Right forelimb (tissue), 1 donor: ENCODE measurements around the gene ANKRD23.
"Not testable (repeated sequence)": the region's sequence is repeated elsewhere in the genome, so short reads cannot be mapped to it uniquely, and the experiment has no call there.

Source experiments
- DNase-seq: peaks from one replicate; pipeline ENCODE4 v3.0.0-alpha.2; 2018

ANKRD23 gene

GRCh38 chr2:96876269-96877041 lies 32.6 kb upstream of the ANKRD23 start:
- no peak for DNase-seq

GRCh38 chr2:96875498-96876268 lies 31.9 kb upstream of the ANKRD23 start:
- no peak for DNase-seq

GRCh38 chr2:96874198-96874831 lies 30.5 kb upstream of the ANKRD23 start:
- DNase-seq, result no peak

GRCh38 chr2:96873651-96874096 lies 29.9 kb upstream of the ANKRD23 start:
- no peak for DNase-seq

GRCh38 chr2:96872591-96873349 lies 28.9 kb upstream of the ANKRD23 start:
- no peak for DNase-seq

GRCh38 chr2:96870626-96871255 lies 26.9 kb upstream of the ANKRD23 start:
- no peak for DNase-seq

- peak; percentile 86 for DNase-seq
Observed at GRCh38 chr2:96869822-96870625, 26.2 kb upstream of the ANKRD23 start, which contains the start of gene SEMA4C. TSS of gene SEMA4C (minus strand) at chr2:96870080. CDS start at chr2:96867886, 2,194 bp downstream.

GRCh38 chr2:96869281-96869821 lies 25.5 kb upstream of the ANKRD23 start:
- peak; percentile 96 for DNase-seq

GRCh38 chr2:96868555-96869280 lies 24.9 kb upstream of the ANKRD23 start:
- DNase-seq, result peak; percentile 93

GRCh38 chr2:96867756-96868554 lies 24.1 kb upstream of the ANKRD23 start:
- DNase-seq, result peak; percentile 60

- no peak for DNase-seq
Observed at GRCh38 chr2:96866986-96867755, 23.4 kb upstream of the ANKRD23 start.

GRCh38 chr2:96866586-96866985 lies 22.8 kb upstream of the ANKRD23 start:
- no peak for DNase-seq

GRCh38 chr2:96866149-96866548 lies 22.3 kb upstream of the ANKRD23 start:
- no peak for DNase-seq

GRCh38 chr2:96865654-96866053 lies 21.8 kb upstream of the ANKRD23 start:
- DNase-seq, result no peak

GRCh38 chr2:96864343-96865091 lies 20.7 kb upstream of the ANKRD23 start:
- no peak for DNase-seq

- no peak for DNase-seq
Observed at GRCh38 chr2:96863575-96864342, 19.9 kb upstream of the ANKRD23 start.

- DNase-seq, result not testable (repeated sequence)
Observed at GRCh38 chr2:96863056-96863455, 19.2 kb upstream of the ANKRD23 start.
